DMS53 treated with DMSO at 0.1 percent for 48 hours (cell line): ENCODE data around the gene SLIT1.

ENCODE experiments used
- DNase-seq: peaks from one replicate; lab custom pipeline; 2025; ENCODE audit not compliant: unreplicated experiment; lab: John Stamatoyannopoulos, UW

Gene SLIT1

GRCh38 chr10:97028832-97029178 is 157.0 kb downstream of the SLIT1 start:
- DNase-seq: no peak

DNA sequence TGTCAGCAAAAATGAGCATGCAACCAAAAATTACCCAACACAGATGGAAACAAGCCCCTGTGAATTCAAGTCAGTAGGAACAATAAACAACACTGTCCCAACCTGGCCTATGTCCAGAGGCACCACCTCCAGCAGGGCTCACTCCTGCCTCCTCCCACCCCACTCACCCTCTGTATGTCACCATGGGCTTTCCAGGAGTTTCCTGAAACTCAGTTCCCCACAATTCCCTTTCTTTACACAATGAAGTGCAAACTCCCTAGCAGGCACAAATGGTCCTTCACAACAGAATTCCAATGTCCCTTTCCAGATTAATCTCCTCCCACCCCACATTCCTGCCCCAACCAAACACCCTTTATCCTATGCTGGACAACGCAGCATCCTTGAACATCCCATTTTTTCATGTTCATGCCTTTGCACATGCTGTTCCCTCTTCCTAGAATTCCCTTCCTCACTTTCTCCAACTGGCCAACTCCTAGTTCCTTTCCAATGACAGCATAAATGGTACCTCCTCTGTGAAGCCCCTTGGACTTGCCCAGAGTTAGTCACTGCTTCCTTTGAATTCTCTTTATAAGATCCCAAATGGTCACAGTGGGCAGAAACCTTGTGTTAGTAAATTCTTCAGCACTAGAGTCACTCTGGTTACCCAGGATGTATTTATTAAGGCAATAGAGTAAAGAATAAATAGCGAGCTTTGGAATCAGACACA is 157.5 kb downstream of the SLIT1 start:
- DNase-seq: no peak

GRCh38 chr10:97025613-97026242 is 160.0 kb downstream of the SLIT1 start:
- DNase-seq: peak; percentile 19

DNA sequence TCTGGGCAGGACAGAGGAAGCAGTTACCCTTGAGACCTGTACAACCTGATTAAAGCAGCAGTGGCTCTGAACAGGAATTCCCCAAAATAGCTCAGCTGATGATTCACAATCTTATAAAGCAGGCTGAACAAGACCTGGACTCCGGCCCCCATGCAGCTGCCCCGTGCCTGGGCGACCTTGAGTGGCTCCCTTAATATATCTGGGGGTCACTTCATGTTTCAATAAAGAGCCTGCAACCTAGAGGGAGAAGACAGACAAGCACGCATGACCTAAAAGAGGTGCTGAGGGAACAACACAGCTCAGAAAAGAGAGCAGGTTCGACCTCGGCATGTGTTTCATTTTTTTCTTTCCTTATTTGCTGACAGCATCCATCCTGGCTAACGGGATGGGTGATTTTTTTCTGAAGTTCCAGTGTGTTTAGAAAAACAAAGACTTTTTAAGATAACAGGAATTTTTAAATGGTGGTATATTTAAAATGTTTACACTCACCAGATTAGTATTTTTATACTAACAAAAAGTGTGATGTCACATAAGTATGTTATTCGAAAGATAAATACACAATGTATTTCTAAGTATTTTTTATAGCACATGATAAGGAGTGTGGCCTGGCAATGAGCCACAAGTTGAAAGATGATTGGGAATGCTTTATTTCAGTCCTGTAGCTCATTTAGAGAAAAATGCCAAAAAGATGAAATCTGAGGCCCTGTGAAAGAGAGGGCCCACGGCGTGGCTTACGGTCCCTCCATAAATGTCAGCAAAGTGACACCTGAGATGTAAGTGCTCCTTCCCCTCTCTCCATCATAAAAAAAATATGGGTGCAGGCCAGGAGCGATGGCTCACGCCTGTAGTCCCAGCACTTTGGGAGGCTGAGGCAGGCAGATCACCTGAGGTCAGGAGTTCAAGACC is 161.3 kb downstream of the SLIT1 start:
- DNase-seq: no peak

DNA sequence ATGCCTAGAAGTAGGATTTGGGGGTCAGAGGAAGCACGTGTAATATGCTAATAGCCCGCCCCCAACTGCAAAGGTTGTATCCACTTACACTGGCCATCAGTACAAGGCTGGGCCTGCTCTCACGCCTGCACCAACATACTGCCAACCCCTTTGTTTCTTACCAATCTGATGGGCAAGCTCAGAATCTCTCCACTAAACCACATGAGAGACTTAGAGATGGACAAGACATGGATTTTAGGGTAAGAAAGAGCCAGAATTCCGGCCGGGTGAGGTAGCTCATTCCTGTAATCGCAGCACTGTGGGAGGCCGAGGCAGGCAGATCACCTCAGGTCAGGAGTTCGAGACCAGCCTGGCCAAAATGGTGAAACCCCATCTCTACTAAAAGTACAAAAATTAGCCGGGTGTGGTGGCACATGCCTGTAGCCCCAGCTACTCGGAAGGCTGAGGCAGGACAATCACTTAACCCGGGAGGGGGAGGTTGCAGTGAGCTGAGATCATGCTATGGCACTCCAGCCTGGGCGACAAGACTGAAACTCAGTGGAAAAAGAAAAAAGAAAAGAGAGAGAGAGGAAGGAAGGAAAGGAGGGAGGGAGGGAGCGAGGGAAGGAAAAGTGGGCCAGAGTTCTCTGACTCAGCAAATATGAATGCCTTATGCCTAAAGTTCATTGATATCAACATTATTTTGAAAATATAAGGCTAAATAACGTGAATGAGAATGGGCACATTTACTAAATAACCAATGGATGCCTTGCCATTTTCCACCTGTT is 162.2 kb downstream of the SLIT1 start:
- no peak for DNase-seq

- no peak for DNase-seq
Measured at GRCh38 chr10:97022616-97023015, 163.1 kb downstream of the SLIT1 start.

GRCh38 chr10:97020452-97021400 is 165.0 kb downstream of the SLIT1 start:
- no peak for DNase-seq

- DNase-seq: no peak
Measured at GRCh38 chr10:97019213-97019844, 166.4 kb downstream of the SLIT1 start.

DNA sequence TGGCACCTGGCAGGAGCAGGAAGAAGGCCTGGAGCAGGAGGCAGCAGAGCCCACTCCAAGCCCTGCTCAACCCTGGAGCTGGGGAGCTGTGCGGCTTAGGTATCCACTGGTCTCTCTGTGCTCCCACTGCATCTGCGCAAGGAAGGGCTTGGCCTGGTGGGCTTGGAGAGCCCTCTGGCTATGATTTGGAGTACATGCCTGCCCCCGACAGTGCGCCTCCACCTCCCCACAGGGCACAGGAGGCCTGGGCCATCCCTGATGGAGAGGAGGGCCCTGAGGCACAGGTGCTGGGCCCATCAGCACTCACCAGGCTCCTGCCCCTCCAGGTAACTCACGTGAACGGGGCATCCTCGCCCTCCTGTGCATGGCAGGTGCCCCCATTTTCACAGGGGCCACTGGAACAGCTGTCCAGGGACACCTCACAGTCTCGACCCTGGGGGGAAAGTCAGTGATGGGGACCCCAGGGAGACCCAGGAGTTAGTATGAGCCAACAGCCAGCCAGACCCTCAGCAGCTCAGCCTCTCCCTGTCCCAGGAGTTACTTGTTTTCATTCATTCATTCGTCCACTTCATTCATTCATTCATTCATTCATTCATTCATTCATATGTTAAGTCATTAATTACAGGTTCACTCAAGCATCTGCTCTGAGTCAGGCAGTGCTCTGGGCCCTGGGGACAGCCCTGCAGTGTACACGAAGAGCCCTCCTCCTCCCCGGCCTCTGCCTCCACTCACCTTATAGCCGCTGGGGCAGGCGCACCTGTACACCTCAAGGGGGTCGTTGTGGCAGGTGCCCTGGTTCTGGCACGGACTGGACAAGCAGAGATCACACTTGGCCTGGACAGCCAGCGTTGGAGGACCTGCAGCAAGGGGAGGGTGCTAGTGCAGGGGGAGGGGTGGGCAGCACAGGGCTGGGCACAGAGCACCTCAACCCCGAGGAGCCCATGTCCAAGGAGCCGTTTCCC is 167.2 kb downstream of the SLIT1 start:
- DNase-seq: no peak

GRCh38 chr10:97017474-97017903 is 168.3 kb downstream of the SLIT1 start:
- DNase-seq: no peak

GRCh38 chr10:97016728-97017473 is 168.9 kb downstream of the SLIT1 start:
- DNase-seq: no peak

- no peak for DNase-seq
Measured at GRCh38 chr10:97015240-97015639, 170.5 kb downstream of the SLIT1 start.

DNA sequence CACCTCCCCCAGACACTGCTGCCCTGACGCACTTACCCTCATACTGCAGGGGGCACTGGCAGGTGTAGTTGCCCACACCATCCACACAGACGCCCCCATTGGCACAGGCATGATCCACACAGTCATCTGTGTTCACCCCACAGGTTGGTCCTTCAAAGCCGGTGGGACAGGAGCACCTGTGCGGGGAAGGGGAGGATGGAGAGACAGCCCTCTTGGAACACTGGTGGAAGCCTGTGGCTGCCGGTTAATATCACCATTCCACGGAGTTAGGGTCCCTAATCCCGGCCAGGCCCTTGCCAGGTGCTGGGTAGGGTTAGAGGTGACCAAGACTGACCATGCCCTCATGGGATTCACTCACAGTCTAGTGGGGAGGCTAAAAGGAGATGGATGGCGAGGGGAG is 171.8 kb downstream of the SLIT1 start:
- DNase-seq: no peak

DNA sequence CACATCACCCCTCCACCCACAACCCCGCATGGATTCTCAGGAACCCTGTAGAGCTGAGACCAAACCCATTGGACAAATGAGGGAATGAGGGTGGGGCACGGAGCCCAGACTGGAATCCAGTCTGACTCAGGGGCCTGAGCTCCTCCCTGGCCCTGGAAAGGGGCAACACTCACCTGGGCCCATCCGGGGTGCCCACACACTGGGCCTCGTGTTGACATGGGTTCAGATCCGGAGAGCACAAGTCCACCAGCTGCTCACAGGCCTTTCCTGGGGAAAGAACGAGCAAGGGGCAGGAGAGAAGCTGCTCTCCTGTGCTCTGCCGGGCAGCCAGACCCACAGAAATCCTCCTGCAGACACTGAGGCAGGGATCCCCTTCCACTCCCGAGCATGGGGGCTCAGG is 172.2 kb downstream of the SLIT1 start:
- no peak for DNase-seq

DNA sequence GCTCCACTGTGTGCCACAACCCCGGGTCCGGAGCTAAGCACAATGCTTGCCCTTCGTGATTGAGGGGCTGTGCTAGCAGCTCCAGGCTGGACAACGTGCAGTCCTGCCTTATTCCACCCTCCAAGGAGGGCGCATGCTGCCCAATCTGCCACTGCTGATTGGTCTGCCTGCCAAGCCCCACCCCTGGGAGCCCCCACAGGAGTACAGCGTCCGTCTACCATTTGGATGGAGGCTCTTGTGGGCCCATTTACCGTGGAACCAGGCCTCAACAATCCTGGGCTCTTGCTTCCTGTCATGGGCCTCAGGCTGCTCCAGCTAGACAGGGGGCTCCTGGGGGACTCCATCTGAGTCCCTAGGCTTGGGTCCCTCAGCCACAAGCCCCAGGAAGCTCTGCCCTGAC is 173.3 kb downstream of the SLIT1 start:
- no peak for DNase-seq

DNA sequence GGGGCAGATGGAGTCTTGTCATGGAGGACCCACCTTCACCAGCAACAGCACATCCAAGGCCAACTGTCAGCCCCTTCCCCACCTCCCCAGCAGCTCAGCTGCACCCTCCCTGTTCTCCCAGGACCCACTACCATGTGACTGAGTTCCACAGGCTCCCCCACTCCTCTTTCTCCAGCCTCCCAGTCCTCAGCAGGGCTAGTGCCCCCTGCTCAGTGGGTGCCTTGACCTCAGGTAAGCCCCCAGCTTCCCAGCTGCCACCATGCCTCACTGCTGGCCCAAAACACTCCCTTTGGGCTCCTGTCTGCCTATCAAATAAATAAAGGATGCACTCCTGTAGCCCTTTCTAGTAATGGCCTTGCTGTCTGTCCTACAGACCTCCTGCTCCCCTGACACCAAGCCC is 174.4 kb downstream of the SLIT1 start:
- no peak for DNase-seq

- no peak for DNase-seq
Measured at GRCh38 chr10:97010695-97011206, 175.0 kb downstream of the SLIT1 start.

DNA sequence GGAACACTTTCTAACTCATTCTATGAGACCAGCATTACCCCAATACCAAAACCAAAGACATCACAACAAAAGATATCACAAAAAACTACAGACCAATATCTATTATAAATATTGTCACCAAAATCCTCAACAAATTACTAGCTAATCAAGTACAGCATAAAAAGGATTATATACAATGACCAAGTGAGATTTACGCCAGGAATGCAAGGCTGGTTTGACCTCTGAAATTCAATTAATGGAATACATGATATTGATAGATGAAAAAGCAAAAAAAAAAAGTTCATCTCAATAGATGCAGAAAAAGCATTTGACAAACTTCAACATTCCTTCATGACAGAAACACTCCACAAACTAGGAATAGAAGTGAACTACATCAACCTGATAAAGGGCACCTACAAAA is 178.3 kb downstream of the SLIT1 start:
- DNase-seq: no peak
